Stimulated activated CD8-positive, alpha-beta memory T cell treated with anti-CD3 and anti-CD28 coated beads, Interleukin-4, amount 100 ng/mL, for 4 hours (primary cell): ENCODE results near the gene HOXA7.

Source experiments
- DNase-seq, 2 donors: peaks; one replicate each; pipeline ENCODE4 v3.0.0-alpha.2; 2020; ENCODE audit warnings: low read depth in 2 of 2, low spot score in 1 of 2

Gene HOXA7

DNA sequence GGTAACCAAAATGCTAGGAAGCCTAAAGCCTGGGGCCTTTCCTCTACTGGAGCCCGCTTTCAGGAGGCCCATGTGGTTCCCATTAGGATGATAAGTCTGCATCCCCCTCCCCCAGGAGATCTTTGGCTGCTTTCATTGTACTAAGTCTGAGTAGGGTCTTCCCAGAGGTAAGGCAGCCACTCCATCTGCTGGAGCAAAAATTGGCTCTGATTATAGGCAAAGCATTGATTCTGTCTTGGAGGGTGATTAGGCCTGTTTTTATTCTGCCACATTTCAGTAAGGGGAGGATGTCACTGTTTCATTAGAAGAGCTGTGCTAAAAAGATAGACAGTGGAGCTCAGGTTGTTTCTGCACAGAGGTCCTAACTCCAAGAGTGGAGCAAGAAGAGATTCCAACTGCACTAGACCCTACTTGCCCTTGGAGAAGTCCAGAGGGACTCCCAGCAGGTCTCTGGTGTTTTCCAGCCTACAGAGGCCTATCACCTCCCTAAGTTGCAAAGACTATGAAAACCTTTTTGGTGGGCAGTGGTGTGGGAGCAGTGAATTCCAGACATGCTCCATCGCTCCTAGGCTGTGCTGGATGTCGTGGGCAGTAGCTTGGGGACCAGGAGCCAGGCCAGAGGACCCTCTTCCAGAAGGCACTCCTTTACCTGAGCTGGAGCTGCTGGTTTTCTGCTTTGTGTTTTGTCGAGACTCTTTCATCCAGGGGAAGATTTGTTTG lies 46.8 kb downstream of the HOXA7 start:
- DNase-seq: no peak

- DNase-seq: no peak
Observed at GRCh38 chr7:27108390-27109127, 47.9 kb downstream of the HOXA7 start.

DNA sequence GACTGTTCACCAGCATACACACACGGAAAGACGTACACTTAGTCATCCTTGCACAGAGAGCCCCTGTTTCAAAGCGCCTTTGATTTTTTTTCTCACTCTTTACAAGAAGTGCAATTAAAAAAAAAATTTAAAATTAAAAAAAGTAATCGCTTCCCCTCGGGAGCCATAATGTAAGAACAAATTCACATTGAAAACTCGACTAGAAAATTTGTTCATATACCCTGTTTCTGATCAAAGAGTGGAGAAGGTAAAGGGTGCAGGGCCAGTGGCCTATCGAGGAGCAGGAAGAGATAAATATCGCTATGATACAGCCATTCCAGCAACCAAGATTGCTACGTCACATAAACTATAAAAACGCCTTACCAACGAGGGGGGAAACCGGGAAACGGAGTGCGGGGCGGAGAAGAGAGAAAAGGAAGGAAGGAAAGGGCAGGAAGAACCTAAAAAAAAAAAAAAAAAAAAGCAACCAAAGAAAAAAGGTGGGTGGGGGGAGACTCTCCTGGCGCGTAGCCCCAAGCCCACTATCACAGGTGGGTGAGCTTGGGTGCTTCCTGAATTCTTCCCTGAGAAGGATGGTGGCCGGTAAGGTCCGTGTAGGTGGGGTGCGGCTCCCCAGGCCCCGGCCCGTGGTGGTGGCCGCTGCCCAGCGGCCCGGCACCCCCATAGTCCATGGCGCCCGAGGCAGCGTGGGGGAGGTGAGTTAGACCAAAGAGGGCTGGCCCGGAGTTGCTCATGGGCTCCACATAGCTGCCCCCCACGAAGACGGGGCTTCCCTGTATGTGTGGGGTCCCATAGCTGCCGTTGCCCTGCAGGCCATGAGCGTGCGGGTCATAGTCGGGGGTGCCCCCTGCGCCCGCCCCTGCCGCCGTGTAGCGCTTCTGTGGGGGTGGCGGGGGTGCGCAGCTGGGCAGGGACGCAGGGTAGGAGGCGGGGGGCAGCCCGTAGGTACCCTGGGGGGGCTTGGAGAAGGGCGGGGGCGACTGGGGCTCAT lies 48.8 kb downstream of the HOXA7 start:
- DNase-seq: no peak

GRCh38 chr7:27106901-27107240 lies 49.6 kb downstream of the HOXA7 start:
- DNase-seq: no peak

DNA sequence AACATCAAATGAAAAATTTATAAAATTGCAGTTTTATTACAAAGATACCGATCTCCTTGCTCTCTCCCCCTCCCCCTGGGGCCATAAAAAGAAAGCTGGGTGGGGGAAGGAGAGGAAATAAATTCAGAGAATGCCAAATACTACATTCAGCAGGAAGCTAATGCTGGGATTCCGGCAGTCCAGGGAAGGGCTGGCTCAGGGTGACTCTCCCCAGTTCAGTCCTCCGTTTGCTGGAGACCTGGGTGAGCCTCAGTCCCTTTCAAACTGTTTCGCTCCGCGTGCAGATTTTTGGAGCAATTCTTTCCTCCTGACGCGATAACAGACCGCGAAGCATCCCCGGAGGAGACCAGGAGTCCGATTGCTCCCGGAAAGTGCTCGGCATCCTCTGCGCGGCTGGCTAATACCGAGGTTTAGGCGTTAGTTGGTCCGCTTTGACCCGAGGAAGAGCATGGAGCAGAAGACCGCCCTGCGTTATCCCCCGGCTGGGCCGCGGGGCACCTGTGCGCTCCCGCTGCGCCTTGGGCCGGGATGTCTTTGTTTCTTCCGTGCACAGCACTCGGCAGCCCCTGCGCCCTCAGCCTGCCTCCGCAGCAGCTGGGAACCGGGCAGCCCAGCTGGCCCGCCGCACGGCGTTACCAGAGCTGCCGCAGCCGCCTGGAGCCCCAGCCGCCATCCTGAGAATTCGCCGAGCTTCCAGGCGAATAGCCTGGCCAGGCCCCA lies 50.1 kb downstream of the HOXA7 start:
- DNase-seq: no peak

GRCh38 chr7:27105301-27106031 lies 51.0 kb downstream of the HOXA7 start:
- no peak for DNase-seq

GRCh38 chr7:27104341-27105058 lies 52.0 kb downstream of the HOXA7 start:
- no peak for DNase-seq
